Measurements from ENCODE around the gene TMEM150B. TPM values are rescaled to one million over a fixed set of nuclear protein-coding genes. Genes with fewer than 3 reads are reported as not detected.
"Not testable (repeated sequence)": the region's sequence is repeated elsewhere in the genome, so short reads cannot be mapped to it uniquely, and the experiment has no call there.

Gene TMEM150B
- total RNA-seq, 1 donor from 2014 or later = not detected

DNA sequence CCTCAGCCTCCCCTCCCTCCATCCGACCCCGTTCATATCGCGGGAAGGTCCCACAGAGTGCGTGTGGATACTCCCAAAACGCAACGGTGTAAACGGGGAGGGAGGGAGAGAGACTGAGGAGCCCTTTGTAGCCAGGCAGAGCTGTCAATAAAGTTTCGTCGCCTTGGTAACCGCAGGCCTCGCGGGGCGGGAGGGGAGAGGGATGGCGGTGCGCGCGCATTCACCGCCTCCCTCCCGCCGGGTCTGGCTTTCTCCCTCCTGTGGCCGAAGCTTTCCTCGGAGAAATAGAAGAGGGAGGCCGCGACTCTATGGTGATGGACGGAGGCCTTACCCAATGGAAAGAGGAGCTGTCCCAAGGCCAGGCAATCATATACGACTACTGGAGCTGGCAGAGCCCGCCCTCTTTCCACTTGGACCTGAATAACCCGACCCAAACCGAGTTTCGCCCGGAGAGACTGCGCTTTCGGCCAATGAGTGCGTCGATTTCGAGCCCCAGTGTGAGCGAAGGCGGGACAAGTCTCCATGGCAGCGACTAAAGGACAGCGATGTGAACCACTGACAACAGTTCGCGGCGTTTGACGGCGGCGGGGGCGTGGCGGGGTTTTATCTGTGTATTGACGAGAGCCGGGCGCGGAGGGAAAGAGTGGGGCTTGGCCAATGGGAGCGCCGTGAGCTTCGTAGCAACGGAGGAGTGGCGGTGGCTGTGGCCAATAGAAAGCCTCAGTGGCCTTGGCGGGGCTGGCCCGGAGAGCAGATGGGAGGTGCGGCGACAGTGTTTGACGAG is 14.2 kb upstream of the TMEM150B start, which contains the start of gene KMT5C:
TSS of gene KMT5C (plus strand) at position 772 of the 784 bp plus-strand sequence. CDS start 2,061 bp downstream, outside the sequence.
- DNase-seq (ENCODE audit: low read depth in 2 of 2) = peak; percentile 100

DNA sequence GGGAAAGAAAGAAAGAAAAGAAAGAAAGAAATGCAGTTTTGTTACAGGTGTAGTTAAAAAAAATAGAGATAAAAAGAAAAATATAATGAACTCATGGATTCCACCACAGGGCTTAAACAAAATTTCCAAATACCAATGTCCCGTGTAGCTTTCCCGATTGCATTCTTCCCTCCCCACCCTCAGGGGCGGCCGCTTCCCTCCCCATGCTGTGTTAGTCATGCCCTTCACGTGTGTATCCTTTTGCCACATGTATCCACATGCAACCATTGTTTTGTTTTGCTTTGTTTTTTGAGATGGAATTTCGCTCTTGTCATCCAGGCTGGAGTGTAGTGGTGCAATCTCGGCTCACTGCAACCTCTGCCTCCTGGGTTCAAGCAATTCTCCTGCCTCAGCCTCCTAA is 11.0 kb upstream of the TMEM150B start:
- DNase-seq (ENCODE audit: low read depth in 2 of 2) = peak in 1 of 2 donors; percentile 25

DNA sequence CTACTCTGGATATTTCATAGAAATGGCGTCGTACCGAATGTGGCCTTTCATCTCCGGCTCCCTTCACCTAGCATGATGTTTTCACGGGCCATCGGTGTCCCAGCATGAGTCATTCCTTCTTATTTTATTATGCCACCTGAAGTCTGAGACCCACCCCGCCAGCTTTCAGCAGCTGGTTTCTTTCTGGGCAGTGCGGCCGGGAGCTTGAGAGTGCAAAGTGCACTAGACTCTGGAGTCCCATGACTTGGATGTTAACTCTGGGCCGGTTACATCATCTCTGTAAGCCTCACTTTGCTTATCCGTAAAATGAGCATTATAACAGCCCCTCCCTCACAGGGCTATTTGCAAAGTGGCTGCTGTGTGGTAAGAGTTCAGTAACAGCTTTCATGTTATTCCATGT is 8.7 kb upstream of the TMEM150B start:
- DNase-seq (ENCODE audit: low read depth in 2 of 2) = no peak

DNA sequence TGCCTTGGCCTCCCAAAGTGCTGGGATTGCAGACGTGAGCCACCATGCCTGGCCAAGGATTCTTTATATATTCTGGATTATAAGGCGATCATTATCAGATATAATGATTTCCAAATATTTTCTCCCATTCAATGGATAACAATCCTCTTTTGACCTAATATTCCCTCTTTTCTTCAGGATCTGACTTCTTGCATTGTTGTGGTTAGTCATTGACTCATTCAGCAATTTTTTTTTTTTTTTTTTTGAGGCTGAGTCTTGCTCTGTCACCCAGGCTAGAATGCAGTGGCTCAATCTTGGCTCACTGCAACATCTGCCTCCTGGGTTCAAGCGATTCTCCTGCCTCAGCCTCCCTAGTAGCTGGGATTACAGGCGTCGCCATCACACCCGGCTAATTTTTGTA is 4.7 kb upstream of the TMEM150B start:
- not testable (repeated sequence) for DNase-seq (ENCODE audit: low read depth in 2 of 2)

DNA sequence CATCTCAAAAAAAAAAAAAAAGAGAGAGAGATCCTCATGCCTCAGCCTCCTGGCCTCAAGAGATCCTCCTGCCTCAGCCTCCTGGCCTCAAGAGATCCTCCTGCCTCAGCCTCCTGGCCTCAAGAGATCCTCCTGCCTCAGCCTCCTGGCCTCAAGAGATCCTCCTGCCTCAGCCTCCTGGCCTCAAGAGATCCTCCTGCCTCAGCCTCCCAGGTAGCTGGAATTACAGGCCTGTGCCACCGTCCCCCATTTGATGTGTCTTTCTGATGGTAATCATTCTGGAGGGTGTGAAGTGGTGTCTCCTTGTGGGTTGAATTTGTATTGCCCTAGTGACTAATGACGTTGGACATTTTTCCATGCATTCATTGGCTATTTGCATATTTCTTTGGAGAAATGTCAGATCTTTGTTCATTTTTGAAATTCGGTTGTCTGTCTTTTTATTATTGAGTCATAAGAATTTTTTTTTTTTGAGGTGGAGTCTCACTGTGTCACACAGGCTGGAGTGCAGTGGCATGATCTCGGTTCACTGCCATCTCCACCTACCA is 3.7 kb upstream of the TMEM150B start:
- DNase-seq (ENCODE audit: low read depth in 2 of 2) = peak in 1 of 2 donors; percentile 35

DNA sequence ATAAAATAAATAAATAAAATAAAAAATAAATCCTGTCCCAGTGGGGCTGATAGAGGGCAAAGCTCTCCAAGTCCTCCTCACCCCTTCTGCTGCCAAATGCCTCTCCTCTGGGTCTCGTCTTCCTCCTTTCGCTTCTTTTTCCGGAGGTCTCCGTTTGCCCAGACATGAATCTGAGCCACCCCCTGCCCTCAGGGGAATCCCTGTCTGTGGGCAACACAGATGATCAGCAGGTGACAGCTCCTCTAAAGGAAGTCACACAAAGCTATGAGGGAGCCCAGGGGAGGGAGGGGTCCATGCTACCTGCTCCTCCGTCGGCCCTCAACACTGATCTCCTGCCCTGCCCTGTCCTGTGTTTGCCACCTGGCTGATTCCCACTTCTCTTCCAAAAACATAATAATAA is 479 bp downstream of the TMEM150B start:
- no peak for DNase-seq (ENCODE audit: low read depth in 2 of 2)

DNA sequence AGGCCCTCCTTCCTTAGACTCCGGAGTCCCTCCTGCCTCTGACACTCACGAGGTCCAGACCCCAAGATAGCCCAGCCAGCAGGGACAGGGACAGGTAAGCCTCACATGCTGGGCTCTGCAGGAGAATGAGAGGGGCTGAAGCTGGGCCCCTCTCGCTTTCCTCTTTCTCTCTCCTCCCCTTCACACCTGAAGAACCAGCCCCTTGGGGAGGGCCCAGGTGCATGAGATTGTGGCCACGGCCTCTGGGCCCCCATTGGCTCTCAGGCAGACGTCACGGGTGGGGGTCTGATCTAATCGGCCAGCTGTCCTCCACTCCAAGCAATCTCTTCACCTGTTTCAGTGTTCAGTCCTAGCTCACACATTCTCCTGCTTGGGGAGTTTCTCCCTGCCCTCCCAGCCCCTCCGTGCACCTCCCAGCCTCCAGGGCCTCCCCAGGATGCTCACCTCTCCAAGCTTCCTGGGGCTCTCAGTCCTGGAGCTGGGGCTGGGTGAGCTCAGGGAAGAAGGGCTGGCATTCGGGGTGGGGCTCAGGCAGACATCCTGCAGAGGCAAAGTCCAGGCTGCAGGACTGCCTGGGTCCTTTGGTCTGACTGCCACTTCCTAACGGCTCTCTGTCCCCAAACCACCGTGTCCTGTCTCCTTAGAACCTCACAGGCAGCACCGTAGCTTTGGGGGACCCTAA is 2.8 kb downstream of the TMEM150B start:
- no peak for DNase-seq (ENCODE audit: low read depth in 2 of 2)

DNA sequence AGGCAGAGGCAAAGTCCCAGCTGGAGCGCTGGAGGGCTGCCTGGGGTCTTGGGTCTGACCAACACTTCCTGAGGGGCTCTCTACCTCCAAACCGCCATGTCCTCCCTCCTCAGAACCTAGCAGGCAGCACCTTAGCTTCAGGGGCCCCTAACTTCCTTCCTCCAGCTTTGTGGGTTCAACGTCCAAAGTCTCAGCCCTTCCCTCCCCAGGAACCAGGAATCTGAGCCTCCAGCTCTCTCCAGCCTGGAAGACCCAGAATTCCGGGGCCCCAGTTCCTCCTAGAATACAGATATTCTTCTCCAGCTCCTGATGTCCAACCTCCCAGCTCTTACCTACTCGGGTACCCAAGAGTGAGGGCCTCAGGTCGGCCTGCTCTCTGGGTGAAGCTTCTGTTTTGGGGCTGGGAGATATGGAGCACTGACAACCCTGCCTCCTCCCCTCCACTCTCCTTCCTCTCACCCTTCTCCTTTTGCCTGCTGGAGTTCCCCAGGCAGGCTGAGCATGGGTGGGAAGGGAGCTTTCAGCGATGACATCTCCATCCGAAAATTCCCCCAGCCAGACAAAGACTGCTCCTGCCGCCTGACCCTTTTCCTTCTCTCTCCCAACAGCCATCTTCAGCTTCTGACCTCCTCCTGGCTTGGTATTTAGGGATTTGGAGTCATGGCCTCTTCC is 3.5 kb downstream of the TMEM150B start:
- DNase-seq (ENCODE audit: low read depth in 2 of 2) = no peak

DNA sequence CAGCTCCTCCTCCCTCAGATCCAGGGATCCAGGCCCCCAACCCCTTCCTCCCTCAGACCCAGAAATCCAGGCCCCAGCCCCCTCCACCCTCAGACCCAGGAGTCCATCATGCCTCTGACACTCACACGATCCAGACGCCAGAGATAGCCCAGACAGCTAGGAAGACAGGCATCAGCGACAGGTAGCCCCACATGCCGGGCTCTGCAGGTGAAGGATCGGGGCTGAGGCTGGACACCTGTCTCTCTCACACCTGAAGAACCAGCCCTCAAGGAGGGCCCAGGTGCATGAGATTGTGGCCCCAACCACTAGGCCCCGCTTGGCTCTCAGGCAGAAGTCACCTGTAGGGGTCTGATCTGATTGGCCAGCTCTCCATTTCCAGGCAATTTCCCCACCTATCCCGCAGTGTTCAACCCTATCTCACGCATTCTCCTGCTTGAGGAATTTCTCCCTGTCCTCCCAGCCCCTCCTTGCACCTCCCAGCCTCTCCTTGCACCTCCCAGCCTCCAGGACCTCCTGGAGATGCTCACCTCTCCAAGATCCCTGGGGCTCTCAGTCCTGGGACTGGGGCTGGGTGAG is 4.2 kb downstream of the TMEM150B start:
- DNase-seq (ENCODE audit: low read depth in 2 of 2) = no peak

DNA sequence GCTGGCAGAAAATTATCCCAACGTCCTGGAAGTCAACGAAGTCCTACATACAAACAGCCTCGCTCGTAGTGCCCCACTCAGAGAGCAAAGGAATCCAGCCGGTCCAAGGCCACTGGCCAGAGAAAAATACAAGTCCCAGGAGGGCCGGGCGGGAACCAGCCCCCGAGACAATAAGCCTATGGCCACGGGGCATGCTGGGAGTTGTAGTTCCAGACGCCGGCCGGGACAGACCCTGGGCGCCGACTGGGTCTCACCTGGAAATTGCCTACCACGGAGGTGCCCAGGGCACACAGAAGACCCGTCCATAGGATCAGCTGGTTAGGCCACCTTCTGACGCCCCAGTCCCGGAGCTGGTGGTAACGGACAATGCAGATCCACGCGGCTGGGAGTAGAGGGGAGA is 5.4 kb downstream of the TMEM150B start:
- peak; percentile 18 to 44 for DNase-seq (ENCODE audit: low read depth in 2 of 2)

DNA sequence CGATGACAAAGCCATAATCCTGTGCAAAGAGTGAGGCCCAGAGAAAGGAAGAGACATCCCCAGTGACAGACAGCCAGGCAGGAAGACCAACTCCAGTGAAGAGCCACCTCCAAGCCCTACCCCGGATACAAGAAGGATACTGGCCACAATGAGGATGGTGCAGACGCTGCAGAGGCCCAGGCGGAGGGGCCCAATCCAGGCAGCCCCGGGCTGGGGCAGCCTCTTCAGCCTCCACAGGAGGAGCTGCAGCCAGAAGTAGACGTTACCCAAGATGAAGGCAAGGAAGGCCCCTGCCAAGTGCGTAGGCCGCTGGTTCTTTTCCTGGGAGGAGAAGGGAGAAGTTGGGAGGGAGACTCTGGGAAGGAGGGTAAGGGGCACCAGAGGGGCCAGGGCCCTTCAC is 8.5 kb downstream of the TMEM150B start:
- no peak for DNase-seq (ENCODE audit: low read depth in 2 of 2)

DNA sequence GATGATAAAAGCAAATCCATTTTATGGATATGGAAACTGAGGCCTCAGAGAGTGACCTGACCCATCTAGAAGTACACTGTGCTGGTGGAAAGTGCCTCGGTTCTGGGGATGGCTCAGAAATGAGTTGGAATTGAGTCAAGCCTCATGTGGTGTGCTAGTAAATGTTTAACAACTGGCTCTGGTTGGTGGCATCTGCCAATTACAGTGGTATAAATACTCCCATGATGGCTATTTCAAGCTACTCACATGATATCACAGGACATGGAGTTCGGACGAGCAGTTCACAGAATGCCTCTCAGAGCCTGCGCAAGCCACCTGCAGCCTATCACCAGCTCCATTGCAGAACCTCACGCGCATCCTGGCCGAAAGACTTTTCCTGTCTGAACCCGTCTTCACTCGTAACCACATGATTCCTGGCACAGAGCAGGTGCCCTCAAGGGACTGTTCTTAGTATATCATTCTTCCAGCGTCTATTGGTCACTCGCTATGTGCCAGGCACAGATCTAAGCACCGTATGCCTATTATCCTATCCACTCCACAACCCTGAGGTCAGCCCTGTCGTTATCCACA is 9.1 kb downstream of the TMEM150B start:
- DNase-seq (ENCODE audit: low read depth in 2 of 2) = no peak

DNA sequence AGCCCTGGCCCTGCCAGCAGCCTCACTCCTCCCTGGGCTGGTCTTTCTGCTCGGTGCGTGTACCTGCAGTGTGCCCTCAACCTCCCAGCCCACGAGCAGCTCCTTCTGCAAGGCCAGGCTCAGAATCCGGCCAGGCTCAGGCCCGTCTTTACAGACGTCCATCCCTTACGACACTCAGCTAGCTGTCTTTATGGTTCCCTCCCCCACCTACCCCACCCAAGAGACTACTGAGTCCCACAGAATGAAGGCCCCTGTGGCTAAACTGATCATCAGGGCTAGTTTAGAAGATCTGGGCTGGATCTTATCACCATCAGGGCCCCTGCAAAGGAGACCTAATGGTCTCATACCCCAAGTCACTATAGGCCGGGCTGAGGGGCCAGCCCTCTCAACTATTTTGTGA is 10.7 kb downstream of the TMEM150B start:
- DNase-seq (ENCODE audit: low read depth in 2 of 2) = no peak

DNA sequence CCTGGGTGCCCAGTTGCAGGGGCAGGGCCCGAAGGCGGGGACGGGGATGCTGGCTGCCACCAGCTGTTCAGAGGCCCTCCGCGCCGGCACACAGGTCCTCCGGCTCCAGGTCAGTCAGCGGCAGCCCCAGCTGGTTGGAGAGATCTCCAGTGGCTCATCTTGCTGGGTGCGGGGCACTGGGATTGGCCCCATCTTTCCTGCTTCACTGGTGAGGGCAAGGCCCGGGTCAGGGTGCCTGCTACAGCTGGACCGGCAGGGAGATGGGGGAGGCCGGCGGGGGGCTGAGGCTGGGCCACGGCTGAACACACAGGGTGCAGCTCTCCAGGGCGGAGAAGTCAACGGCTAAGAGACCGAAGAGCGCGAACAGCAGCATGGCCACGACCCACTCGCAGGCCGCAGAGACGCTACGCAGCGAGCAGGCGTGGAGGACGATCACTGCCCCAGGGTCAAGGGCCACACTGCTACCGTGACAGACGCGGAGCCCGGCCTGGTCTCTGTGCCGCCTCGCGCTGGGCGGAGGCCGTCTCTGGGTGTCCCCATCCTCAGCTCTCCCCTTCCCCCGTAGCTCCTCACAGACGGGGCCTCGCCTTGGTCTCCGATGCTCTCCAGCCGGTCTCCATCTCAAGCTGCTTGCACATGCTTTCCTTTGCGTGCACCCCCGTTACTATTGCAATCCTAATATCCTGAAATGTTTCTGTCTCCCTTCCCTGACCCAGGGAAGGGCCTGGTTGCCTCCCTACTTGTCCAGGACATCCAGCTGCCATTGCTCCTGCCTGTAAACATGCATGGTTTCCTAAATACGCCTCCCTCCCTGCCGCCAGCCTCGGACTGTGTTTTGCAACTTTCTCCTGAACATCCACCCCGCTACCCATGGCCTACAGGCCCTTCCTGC is 12.3 kb downstream of the TMEM150B start:
- DNase-seq (ENCODE audit: low read depth in 2 of 2) = no peak

DNA sequence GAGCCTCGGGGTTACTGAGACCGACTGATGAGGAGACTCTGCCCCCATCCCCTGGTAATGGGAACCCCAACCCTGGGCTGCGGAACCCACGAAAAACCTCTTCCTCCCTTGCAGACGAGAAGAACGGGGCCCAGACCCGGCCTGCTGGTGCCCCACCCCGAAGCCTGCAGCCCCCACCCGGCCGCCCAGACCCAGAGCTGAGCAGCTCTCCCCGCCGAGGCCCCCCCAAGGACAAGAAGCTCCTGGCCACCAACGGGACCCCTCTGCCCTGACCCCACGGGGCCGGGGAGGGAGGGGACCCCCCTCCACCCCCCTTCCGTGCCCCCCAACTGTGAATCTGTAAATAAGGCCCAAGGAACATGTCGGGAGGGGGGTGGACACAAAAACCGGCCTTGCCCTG is 13.3 kb downstream of the TMEM150B start:
- no peak for DNase-seq (ENCODE audit: low read depth in 2 of 2)

DNA sequence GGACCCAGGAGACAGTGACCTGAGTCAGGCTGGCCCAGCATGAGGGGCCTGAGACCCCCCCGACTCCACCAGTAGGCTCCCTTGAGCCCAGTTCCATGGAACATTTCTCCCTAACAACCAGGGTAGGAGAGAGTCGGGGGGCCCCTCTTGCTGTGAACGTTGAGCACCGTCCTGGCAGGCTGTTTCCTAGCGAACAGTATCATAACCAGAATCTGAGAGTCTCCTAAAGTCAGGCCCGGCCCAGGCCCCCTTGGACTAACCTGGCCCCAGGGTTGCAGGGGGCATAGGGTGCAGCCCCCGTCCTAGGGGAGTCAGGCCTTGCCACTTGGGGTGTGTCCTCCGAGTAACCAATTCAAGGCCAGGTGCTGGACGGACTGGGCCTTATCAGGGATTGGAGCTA is 13.7 kb downstream of the TMEM150B start:
- DNase-seq (ENCODE audit: low read depth in 2 of 2) = no peak

DNA sequence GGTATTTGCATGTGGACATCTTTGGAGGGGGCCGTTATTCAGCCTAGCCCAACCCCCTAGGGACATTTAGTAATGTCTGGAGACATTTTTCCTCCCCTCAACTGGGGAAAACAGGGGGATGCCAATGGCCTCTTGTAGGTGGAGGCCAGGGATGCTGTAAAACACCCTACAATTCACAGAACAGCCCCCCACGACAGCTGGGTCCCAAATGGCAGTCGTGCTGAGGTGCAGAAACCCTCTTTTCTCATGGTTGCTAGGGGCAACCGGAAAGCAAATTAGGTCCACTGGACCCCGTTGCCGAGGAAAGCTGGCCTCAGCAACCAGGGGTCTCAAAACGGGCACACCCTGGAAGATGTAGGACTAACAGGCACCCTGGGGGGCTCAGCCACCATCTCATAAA is 14.6 kb downstream of the TMEM150B start:
- DNase-seq (ENCODE audit: low read depth in 2 of 2) = no peak

DNA sequence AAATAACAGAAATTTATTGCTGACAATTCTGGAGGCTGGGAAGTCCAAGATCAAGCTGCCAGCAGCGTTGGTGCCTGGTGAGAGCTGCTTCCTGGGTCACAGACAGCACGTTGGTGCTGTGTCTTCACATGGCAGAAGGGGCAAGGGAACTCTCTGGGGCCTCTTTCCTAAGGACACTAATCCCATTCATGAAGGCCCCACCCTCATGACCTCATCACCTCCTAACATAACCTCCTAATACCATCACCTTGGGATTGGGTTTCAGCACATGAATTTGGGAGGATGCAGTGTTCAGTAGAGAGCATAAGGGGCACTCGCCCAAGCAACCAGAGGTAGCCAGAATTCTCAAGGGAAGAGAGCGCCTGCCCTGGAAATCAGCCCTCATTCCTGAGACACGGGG is 15.7 kb downstream of the TMEM150B start:
- no peak for DNase-seq (ENCODE audit: low read depth in 2 of 2)

DNA sequence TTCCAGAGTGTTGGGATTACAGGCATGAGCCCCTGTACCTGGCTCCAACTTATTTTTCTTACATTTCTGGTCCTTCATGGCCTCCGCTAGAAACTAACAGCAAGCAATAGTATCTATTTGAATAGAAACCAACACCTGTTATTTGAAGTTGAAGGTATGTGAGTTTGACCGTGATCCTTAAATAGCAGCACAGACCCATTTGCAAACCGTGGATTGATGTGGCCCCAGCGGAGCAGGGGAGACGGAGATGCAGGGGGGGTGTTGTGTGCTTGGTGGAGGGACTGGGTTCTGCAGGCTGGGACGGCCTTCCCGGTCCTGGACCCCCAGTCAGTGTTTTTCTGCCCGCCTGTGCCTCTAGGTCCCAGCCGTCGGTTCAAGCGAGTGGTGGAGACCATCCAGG is 16.9 kb downstream of the TMEM150B start:
- DNase-seq (ENCODE audit: low read depth in 2 of 2) = no peak

DNA sequence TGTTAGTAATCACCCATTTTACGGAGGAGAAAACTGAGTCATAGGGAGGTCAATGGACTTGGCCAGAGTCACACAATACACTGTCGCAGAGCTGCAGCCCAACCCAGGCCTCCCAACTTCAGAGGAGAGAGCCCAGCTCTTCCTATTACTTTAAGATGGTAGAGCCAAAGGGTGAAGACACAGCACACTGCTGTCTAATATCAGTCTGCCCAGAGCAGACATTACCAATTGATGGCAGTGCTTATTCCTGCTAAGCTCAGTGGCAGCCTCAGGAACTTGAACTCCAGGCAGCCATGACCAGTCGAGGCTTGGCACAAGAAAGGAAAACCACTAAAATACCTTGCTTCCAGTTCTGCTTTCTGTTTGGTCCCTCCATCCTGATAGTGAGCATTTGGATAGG is 18.4 kb downstream of the TMEM150B start:
- DNase-seq (ENCODE audit: low read depth in 2 of 2) = no peak

Data from lung microvascular endothelial cell (primary cell).